IgD-negative memory B cell (primary cell): ENCODE data around the gene DMXL2. TPM values are rescaled to one million over a fixed set of nuclear protein-coding genes. Genes with fewer than 3 reads are reported as not detected.
"Not testable (repeated sequence)": the region's sequence is repeated elsewhere in the genome, so short reads cannot be mapped to it uniquely, and the experiment has no call there.

ENCODE experiments used
- H3K27ac Mint-ChIP-seq, 3 donors: one replicate each; pipeline ENCODE4 v1.8.0; 2020 to 2022; ENCODE audit warnings: mild to moderate bottlenecking in 3 of 3, mixed read lengths in 3 of 3, moderate library complexity in 1 of 3
- H3K27me3 Mint-ChIP-seq: one replicate; pipeline ENCODE4 v1.8.0; 2021; ENCODE audit warnings: mixed read lengths
- H3K36me3 Mint-ChIP-seq: one replicate; pipeline ENCODE4 v1.8.0; 2020; ENCODE audit warnings: mild to moderate bottlenecking, mixed read lengths
- H3K4me1 Mint-ChIP-seq, 3 donors: one replicate each; pipeline ENCODE4 v1.8.0; 2020 to 2022; ENCODE audit warnings: mixed read lengths in 3 of 3, mild to moderate bottlenecking in 1 of 3
- H3K4me3 Mint-ChIP-seq, 4 donors: one replicate each; pipeline ENCODE4 v1.8.0; 2020 to 2022; ENCODE audit warnings: mild to moderate bottlenecking in 4 of 4, mixed read lengths in 4 of 4, moderate library complexity in 3 of 4
- H3K9me3 Mint-ChIP-seq, 3 donors: one replicate each; pipeline ENCODE4 v1.8.0; 2020 to 2021; ENCODE audit warnings: mixed read lengths in 3 of 3, mild to moderate bottlenecking in 1 of 3
- polyA plus RNA-seq: library from polyadenylated mRNA; unstranded; fragments of 300-500 nt; fragmentation: Illumina TruSeq; gene quantifications from one replicate; pipeline ENCODE4 v1.2.3, GENCODE V29; 2021

Gene DMXL2
- polyA plus RNA-seq, 1 donor from 2014 or later: 1.1 TPM

DNA sequence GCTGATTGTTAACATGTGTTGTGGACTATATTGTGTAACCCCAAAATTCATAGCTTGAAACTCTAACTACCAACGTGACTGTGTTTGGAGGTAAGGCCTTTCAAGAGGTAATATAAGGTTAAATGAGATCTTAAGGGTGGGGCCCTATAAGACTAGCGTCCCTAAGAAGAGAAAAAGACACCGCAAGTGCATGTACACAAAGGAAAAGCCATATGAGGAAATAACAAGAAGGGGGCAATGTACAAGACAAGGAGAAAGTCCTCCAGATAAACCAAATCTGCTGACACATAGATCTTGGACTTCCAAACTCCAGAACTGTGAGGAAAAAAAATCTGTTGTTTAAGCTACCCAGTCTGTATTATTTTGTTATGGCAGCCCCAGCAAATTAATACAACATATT is 8.6 kb downstream of the DMXL2 start:
- Mint-ChIP-seq H3K27ac (no peak overlapping the region), H3K9me3 (peaks cover 0 to 2% (median 0%) of the 10 kb centered on the region in 3 donors), H3K27me3 (no peaks in the 10 kb centered on the region), H3K4me1 (no peaks in the 10 kb centered on the region), H3K36me3 (no peaks in the 10 kb centered on the region), H3K4me3 (no peak overlapping the region)

DNA sequence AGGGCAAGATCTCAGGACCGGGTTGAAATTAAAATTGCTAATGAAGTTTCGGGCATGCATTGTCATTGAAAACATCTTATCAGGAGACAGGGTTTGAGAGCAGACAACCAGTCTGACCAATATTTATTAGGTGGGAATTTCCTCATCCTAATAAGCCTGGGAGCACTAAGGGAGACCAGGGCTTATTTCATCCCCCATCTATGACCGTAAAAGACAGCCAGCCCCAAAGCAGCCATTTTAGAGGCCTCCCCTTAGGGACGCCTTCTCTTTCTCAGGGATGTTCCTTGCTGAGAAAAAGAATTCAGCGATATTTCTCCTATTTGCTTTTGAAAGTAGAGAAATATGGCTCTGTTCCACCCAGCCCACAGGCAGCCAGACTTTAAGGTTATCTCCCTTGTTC is 9.9 kb downstream of the DMXL2 start:
- H3K36me3 Mint-ChIP-seq, H3K27ac Mint-ChIP-seq, H3K4me3 Mint-ChIP-seq, H3K4me1 Mint-ChIP-seq, H3K27me3 Mint-ChIP-seq, H3K9me3 Mint-ChIP-seq: not testable (repeated sequence)

DNA sequence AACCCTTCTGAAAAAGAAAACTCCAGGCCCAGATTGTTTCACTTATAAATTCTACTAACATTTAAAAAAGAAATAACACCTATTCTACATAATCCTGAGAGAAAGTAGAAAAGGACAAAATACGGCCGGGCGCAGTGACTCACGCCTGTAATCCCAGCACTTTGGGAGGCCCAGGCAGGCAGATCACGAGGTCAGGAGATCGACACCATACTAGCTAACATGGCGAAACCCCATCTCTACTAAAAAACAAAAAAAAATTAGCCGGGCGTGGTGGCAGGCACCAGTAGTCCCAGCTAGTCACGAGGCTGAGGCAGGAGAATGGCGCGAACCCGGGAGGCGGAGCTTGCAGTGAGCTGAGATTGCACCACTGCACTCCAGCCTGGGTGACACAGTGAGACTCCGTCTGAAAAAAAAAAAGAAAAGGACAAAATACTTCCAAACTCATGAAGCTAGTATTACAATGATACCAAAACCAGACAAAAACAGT is 19.1 kb downstream of the DMXL2 start:
- not testable (repeated sequence) for H3K27me3 Mint-ChIP-seq, H3K27ac Mint-ChIP-seq, H3K36me3 Mint-ChIP-seq, H3K4me1 Mint-ChIP-seq, H3K4me3 Mint-ChIP-seq, H3K9me3 Mint-ChIP-seq

DNA sequence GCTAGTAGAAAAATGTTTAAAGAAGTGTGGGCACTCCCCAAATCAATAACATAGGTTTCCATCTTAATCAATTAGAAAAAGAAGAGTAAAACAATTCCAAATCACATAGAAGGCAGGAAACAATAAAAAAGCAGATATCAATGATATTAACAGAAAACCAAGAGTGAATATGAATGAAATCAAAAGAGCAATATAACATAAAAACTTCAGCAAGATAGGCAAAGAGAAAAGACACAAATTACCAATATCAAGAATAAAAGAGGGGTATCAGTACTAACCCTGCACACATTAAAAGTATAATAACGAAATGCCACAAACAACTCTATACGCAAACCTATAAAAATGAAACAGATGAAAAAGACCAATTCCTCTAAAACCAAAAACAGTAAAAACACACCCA is 19.6 kb downstream of the DMXL2 start:
- peaks cover 0 to 6% (median 3%) of the 10 kb centered on the region in 3 donors for H3K4me1 Mint-ChIP-seq
- H3K36me3 Mint-ChIP-seq: peaks cover 4% of the 10 kb centered on the region
- peaks cover 3% of the 10 kb centered on the region for H3K27me3 Mint-ChIP-seq
- no peak overlapping the region for H3K27ac Mint-ChIP-seq
- no peak overlapping the region for H3K4me3 Mint-ChIP-seq
- peaks cover 0 to 2% (median 0%) of the 10 kb centered on the region in 3 donors for H3K9me3 Mint-ChIP-seq

DNA sequence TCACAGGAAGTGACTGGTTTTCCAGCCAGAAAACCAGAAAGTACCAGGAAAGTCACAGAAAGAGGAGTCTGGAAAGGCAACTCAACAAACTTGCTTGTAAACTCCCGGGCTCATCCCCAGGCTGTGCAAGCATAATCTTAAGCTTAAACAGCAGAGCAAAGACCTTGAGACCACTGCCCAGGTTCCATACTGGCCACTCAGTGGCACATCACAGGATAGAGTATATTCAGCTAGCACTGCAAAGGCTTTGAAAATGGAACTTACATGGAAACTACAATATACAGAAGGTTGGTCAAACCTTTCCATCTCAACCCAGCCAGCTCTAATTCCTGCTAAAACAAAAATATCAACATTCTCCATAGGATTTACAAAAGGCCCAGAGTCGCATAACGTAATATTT is 20.1 kb downstream of the DMXL2 start:
- H3K36me3 Mint-ChIP-seq: peaks cover 4% of the 10 kb centered on the region
- peaks cover 0 to 6% (median 3%) of the 10 kb centered on the region in 3 donors for H3K4me1 Mint-ChIP-seq
- no peak overlapping the region for H3K4me3 Mint-ChIP-seq
- H3K27ac Mint-ChIP-seq: no peak overlapping the region
- peaks cover 3% of the 10 kb centered on the region for H3K27me3 Mint-ChIP-seq
- H3K9me3 Mint-ChIP-seq: peaks cover 0 to 2% (median 0%) of the 10 kb centered on the region in 3 donors

DNA sequence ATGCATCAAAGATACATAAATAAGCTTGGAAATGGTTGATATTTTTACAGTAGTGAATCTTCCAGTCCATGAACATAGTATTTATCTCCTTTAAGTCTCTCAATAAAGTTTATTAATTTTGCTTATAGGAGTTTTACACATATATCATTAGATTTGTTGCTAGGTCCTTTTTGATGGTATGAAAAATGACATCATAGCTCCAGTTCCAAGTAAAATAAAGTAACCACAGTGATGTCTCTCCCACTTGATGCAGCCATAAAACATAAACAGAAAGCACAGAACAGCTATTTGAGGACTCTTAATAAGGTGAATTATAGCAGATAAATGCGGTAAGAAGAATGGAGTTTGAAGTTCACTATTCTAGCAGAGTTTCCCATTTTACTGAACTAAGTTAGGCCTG is 20.8 kb downstream of the DMXL2 start:
- peaks cover 4% of the 10 kb centered on the region for H3K36me3 Mint-ChIP-seq
- no peak overlapping the region for H3K4me3 Mint-ChIP-seq
- no peak overlapping the region for H3K27ac Mint-ChIP-seq
- H3K9me3 Mint-ChIP-seq: peaks cover 0 to 2% (median 0%) of the 10 kb centered on the region in 3 donors
- peaks cover 0 to 6% (median 3%) of the 10 kb centered on the region in 3 donors for H3K4me1 Mint-ChIP-seq
- H3K27me3 Mint-ChIP-seq: peaks cover 3% of the 10 kb centered on the region

DNA sequence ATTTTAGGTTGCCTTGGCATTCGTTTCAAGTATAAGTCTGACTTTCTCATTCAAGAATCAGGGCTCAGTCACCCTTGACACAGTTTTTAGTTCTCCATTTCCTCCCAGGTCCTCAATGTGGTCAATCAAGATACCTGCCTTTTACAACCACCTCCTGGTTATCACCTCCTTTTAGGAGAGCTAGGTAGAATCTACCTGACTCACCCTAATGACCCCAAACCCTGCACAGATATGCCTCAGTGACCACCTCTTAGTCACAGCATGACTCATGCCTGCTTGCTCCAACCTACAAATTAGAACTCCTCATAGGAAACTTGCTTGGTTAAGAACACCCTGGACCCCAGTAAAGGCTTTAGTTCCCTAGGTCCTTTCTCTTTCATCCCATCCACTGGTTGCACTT is 22.5 kb downstream of the DMXL2 start:
- Mint-ChIP-seq H3K27me3 (peaks cover 3% of the 10 kb centered on the region), H3K4me3 (no peak overlapping the region), H3K9me3 (peaks cover 0 to 2% (median 0%) of the 10 kb centered on the region in 3 donors), H3K36me3 (peaks cover 4% of the 10 kb centered on the region), H3K27ac (no peak overlapping the region), H3K4me1 (peaks cover 0 to 6% (median 3%) of the 10 kb centered on the region in 3 donors)

DNA sequence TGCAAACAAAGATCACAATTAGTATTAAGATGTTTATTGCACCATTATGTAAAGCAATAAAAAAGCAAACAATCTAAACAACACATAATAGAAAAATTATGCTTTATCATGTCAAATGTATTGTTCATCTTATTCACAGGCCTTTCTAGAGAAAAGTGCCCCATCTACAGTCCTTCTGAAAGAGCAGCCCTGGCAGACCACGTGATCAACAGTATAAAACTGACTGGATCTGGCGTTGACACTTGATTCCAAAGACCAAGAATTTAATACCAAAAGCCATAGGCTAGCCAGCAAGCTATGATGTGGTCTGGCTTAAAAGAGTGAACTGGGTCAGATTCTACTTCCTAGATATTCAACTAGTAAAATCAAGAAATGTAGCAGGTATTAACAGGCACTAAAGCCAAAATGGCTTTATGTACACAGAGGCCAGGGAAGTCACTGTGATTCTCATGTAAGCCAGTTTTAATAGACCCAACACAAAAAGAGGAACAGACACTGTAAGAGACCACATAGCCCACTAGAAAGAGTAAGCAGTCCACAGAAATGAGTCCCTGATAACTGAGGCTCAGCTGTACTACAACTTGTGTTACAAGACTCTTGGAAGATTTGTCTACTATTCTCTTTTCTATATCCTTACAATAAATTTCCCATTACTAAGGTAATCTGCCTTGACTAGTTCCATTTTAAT is 32.5 kb downstream of the DMXL2 start:
- H3K27me3 Mint-ChIP-seq: peaks cover 4% of the 10 kb centered on the region
- H3K4me1 Mint-ChIP-seq: no peaks in the 10 kb centered on the region
- H3K36me3 Mint-ChIP-seq: peaks cover 2% of the 10 kb centered on the region
- peak overlapping the region in 1 of 4 donors; percentile 34 for H3K4me3 Mint-ChIP-seq
- H3K27ac Mint-ChIP-seq: no peak overlapping the region
- H3K9me3 Mint-ChIP-seq: peaks cover 0 to 6% (median 3%) of the 10 kb centered on the region in 3 donors

DNA sequence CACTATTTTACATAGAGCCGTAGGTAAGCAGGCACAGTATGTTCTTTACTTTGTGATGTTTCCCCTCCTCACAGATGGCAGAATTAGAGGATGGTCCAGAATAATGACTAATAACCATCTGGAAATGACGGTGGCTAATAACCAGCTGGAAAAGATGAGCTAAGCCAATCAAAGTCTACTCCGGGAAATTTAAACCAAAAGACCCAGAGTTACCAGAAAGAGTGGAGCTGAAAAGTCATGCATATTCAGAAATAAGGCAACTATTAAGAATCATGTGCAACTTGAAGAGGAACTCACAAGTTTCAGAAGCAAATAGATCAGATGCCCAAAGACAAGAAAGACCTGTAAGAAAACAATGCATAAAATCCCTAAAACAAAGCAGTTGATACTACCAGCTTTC is 33.6 kb downstream of the DMXL2 start:
- Mint-ChIP-seq H3K4me3 (no peak overlapping the region), H3K36me3 (peaks cover 2% of the 10 kb centered on the region), H3K9me3 (peaks cover 0 to 6% (median 3%) of the 10 kb centered on the region in 3 donors), H3K27ac (no peak overlapping the region), H3K4me1 (no peaks in the 10 kb centered on the region), H3K27me3 (peaks cover 2% of the 10 kb centered on the region)

DNA sequence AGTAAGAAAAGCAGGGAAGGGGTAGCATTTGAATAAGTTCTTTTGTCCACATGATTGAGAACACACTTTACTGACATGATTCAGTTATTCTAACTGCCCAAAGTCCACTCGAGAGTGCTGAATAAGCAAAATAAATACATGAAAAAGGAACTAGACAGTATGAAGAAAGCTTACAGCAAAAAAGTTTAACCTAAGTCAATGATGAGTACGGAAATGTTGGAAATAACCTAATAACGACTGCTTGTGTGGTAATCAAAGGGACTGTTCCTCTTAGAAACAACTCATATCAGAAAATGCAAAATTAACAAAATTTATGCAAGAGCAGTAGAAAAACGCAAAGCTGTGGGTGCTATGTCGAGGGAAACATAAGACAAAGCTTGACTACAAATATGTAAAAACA is 36.6 kb downstream of the DMXL2 start:
- Mint-ChIP-seq H3K36me3 (peaks cover 2% of the 10 kb centered on the region), H3K27ac (no peak overlapping the region), H3K9me3 (peaks cover 2 to 5% (median 3%) of the 10 kb centered on the region in 3 donors), H3K4me1 (no peaks in the 10 kb centered on the region), H3K4me3 (no peak overlapping the region), H3K27me3 (peaks cover 2% of the 10 kb centered on the region)

DNA sequence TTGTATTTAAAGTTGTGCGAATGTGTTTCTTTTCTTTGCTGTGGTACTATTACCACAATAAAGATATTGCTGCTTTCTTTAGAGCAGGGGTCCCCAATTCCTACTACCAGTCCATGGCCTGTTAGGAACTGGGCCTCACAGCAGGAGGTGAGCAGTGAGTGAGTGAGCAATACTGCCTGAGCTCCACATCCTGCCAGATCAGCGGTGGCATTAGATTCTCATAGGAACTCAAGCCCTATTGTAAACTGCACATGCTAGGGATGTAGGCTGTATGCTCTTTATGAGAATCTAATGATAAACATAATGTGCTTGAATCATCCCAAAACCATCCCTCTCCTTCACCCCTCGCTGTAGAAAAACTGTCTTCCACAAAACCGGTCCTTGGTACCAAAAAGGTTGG is 41.6 kb downstream of the DMXL2 start:
- no peaks in the 10 kb centered on the region for H3K27me3 Mint-ChIP-seq
- H3K27ac Mint-ChIP-seq: no peak overlapping the region
- H3K9me3 Mint-ChIP-seq: peaks cover 2 to 3% (median 3%) of the 10 kb centered on the region in 3 donors
- H3K36me3 Mint-ChIP-seq: peaks cover 2% of the 10 kb centered on the region
- H3K4me1 Mint-ChIP-seq: peaks cover 0 to 1% (median 0%) of the 10 kb centered on the region in 3 donors
- H3K4me3 Mint-ChIP-seq: no peak overlapping the region

DNA sequence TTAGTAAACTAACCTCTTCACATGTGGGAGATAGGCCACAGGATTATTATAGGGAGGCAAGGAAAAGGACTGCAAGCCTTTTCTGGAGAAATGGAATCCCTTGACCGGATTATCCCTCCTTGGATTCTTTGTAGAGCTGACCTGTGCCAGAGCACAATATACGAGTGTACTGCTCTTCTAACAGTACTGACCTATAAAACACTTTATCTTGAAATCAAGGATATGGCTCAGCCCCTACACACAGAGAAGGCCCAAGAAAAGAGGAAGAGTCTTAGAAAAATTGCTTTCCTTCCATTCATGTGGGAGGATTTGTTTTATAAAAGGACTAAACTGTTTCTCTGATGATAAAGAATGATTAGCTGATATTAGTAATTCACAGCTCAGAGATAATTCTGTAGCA is 42.2 kb downstream of the DMXL2 start:
- Mint-ChIP-seq H3K4me1 (peaks cover 0 to 1% (median 0%) of the 10 kb centered on the region in 3 donors), H3K4me3 (no peak overlapping the region), H3K36me3 (no peaks in the 10 kb centered on the region), H3K27me3 (no peaks in the 10 kb centered on the region), H3K27ac (no peak overlapping the region), H3K9me3 (peaks cover 2 to 3% (median 3%) of the 10 kb centered on the region in 3 donors)

DNA sequence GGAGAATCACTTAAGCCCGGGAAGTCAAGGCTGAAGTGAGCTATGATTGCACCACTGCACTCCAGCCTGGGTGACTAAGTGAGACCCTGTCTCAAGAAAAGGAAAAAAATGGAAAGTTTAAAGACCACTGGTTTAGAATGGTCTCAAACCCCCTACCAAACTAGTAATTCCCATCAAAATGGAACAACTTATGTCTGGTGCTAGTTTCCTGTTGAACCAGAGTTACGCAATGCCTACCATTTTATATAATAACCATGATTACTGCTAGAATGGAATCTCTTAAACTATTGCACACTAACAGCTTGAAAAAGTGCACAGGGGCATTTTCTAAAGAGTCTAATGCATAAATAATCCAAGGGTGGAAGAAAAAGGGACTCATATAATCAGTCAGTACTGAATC is 43.6 kb downstream of the DMXL2 start:
- Mint-ChIP-seq H3K4me1 (peaks cover 0 to 1% (median 0%) of the 10 kb centered on the region in 3 donors), H3K27me3 (no peaks in the 10 kb centered on the region), H3K27ac (no peak overlapping the region), H3K36me3 (no peaks in the 10 kb centered on the region), H3K4me3 (no peak overlapping the region), H3K9me3 (peaks cover 2 to 3% (median 3%) of the 10 kb centered on the region in 3 donors)

DNA sequence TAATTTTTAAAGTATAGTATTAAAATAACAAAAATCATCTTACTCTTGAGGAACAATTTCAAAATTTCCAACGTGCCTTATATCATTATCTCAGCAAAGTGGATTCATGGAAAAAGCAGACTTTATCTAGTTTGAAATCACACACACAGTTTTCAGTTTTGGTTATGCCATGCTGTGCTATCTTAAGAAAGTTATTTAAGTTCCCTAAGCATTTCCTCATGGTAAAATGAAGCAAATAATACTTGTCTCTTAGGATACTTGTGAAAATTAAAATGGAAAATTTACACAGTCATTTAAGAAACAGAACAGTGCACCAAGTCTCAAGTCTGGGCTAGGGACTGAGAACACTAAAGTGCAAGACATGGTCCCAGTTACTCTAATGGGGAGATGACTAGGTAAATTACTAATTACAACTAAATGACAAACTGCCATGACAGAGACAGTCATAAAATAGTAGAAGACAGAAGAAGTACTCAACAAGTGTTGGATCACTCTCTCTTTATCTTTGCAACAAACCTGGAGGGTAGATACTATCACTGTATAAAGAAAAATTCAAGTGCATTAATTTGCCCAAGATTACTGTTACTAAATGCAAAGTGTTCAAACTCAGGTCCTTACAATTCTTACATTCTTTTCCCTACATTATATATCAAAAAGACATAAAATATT is 44.8 kb downstream of the DMXL2 start:
- H3K27me3 Mint-ChIP-seq: no peaks in the 10 kb centered on the region
- H3K4me1 Mint-ChIP-seq: peaks cover 0 to 1% (median 0%) of the 10 kb centered on the region in 3 donors
- H3K27ac Mint-ChIP-seq: no peak overlapping the region
- H3K4me3 Mint-ChIP-seq: no peak overlapping the region
- no peaks in the 10 kb centered on the region for H3K36me3 Mint-ChIP-seq
- H3K9me3 Mint-ChIP-seq: peaks cover 3 to 5% (median 3%) of the 10 kb centered on the region in 3 donors

DNA sequence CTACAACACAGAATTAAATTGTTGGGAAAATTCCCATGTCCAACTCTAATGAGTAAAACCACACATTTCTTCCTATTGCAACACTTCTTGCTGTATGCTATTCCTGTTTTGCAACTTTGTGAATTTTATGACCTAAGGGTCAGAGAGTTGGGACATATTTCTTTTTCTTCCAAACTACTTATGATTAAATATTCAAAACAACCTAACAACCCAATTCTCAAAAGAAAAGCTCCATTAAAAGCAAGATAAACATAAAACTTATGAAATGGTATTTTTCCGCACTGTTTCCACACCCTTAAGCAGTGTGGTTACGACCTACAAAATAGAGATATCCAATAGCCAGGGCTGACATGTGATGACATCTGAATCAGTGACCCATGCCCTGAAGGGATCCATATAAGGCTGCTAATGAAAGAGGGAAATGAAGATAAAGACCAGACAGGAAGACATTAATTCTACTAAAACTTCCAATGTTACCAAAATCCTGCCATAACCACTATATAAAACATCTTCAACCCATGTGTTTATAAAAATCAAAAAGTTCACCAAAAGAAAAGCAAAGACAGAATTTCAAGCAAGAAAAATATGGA is 45.6 kb downstream of the DMXL2 start:
- no peaks in the 10 kb centered on the region for H3K27me3 Mint-ChIP-seq
- peaks cover 0 to 1% (median 0%) of the 10 kb centered on the region in 3 donors for H3K4me1 Mint-ChIP-seq
- H3K4me3 Mint-ChIP-seq: no peak overlapping the region
- H3K9me3 Mint-ChIP-seq: peaks cover 0 to 5% (median 3%) of the 10 kb centered on the region in 3 donors
- no peak overlapping the region for H3K27ac Mint-ChIP-seq
- no peaks in the 10 kb centered on the region for H3K36me3 Mint-ChIP-seq
